NCI-H2081 treated with DMSO at 0.1 percent for 48 hours (cell line): ENCODE data around the gene PPP1R8.
"Not testable (repeated sequence)": the region's sequence is repeated elsewhere in the genome, so short reads cannot be mapped to it uniquely, and the experiment has no call there.

Experiments used
- DNase-seq: peaks from one replicate; lab custom pipeline; 2025; lab: John Stamatoyannopoulos, UW

The PPP1R8 gene

GRCh38 chr1:27830621-27831440, at the start of gene PPP1R8:
TSS of gene PPP1R8 (plus strand) at chr1:27830782. CDS start at chr1:27830836, 54 bp downstream.
- DNase-seq: peak; percentile 59

- no peak for DNase-seq
Observed at GRCh38 chr1:27782950-27783349, 47.6 kb upstream of the PPP1R8 start.

GRCh38 chr1:27784700-27785099, 45.9 kb upstream of the PPP1R8 start:
- no peak for DNase-seq

- DNase-seq: no peak
Observed at GRCh38 chr1:27785781-27786455, 44.7 kb upstream of the PPP1R8 start.

GRCh38 chr1:27787895-27788294, 42.7 kb upstream of the PPP1R8 start:
- no peak for DNase-seq

GRCh38 chr1:27789540-27790041, 41.0 kb upstream of the PPP1R8 start:
- no peak for DNase-seq

GRCh38 chr1:27790270-27790669, 40.3 kb upstream of the PPP1R8 start:
- DNase-seq: not testable (repeated sequence)

GRCh38 chr1:27795601-27796000, 35.0 kb upstream of the PPP1R8 start:
- no peak for DNase-seq

- DNase-seq: no peak
Observed at GRCh38 chr1:27804791-27805190, 25.8 kb upstream of the PPP1R8 start.

GRCh38 chr1:27806758-27807157, 23.8 kb upstream of the PPP1R8 start:
- no peak for DNase-seq

- no peak for DNase-seq
Observed at GRCh38 chr1:27807385-27807784, 23.2 kb upstream of the PPP1R8 start.

GRCh38 chr1:27808131-27808530, 22.5 kb upstream of the PPP1R8 start:
- DNase-seq: not testable (repeated sequence)

- DNase-seq: no peak
Observed at GRCh38 chr1:27809883-27810282, 20.7 kb upstream of the PPP1R8 start.

GRCh38 chr1:27811741-27812500, 18.7 kb upstream of the PPP1R8 start:
- DNase-seq: no peak

GRCh38 chr1:27816921-27817630, 13.5 kb upstream of the PPP1R8 start:
- DNase-seq: no peak

GRCh38 chr1:27821761-27822315, 8.7 kb upstream of the PPP1R8 start:
- DNase-seq: no peak

GRCh38 chr1:27823784-27824183, 6.8 kb upstream of the PPP1R8 start:
- no peak for DNase-seq

- no peak for DNase-seq
Observed at GRCh38 chr1:27824411-27824810, 6.2 kb upstream of the PPP1R8 start.

GRCh38 chr1:27829339-27829960, 1.1 kb upstream of the PPP1R8 start:
- DNase-seq: not testable (repeated sequence)

- no peak for DNase-seq
Observed at GRCh38 chr1:27831568-27832410, 1.2 kb downstream of the PPP1R8 start.
